ENCODE measurements around the gene ANKH.

The ANKH gene

DNA sequence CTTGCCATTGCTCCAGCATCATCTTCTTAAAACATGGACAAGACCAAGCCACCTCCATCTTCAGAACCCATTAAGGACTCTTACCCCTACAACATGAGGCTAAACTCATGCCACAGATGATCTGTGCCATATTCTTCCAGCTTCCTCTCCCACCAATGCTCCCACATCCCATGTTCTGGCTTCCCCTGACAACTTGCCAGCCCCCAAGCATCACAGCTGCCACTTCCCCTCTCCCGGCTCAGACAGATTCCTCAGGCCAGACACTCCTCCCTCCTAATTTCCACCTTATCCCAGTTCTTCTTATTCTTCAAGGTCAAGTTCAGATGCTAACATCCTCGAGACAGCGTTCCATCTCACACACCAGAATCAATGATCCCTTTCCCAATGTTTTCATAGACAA lies 57.8 kb downstream of the ANKH start:
- TF ChIP-seq, protein P1, sequence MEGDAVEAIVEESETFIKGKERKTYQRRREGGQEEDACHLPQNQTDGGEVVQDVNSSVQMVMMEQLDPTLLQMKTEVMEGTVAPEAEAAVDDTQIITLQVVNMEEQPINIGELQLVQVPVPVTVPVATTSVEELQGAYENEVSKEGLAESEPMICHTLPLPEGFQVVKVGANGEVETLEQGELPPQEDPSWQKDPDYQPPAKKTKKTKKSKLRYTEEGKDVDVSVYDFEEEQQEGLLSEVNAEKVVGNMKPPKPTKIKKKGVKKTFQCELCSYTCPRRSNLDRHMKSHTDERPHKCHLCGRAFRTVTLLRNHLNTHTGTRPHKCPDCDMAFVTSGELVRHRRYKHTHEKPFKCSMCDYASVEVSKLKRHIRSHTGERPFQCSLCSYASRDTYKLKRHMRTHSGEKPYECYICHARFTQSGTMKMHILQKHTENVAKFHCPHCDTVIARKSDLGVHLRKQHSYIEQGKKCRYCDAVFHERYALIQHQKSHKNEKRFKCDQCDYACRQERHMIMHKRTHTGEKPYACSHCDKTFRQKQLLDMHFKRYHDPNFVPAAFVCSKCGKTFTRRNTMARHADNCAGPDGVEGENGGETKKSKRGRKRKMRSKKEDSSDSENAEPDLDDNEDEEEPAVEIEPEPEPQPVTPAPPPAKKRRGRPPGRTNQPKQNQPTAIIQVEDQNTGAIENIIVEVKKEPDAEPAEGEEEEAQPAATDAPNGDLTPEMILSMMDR (conservative IDR thresholded peaks at IDR 0.05; ENCODE audit: low read length): no peak
- no peak overlapping the region for H3K4me3 ChIP-seq (ENCODE audit: low read length)
- DNase-seq (ENCODE audit: low read depth): no peak

DNA sequence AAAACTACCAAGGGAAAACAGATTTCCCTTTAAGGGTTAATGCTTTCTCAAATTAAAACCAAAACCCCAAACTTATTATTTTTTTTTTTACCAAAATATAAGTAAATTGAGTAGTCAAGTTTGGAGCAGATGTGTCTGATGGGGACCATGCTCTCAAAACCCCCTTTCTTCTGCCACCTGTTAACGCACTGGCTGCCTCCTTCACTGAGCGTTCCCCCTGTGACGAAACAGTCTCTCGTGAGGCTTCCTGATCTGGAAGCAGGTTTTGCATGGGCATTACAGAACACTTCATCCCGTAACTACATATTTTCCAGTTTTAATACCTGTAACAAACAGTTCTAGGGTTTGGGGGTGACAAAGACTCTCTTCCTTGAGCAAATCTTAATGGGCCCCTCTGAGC lies 59.4 kb downstream of the ANKH start:
- no peak overlapping the region for H3K4me3 ChIP-seq (ENCODE audit: low read length)
- TF ChIP-seq, protein P1 (conservative IDR thresholded peaks at IDR 0.05; ENCODE audit: low read length): no peak
- no peak for DNase-seq (ENCODE audit: low read depth)

DNA sequence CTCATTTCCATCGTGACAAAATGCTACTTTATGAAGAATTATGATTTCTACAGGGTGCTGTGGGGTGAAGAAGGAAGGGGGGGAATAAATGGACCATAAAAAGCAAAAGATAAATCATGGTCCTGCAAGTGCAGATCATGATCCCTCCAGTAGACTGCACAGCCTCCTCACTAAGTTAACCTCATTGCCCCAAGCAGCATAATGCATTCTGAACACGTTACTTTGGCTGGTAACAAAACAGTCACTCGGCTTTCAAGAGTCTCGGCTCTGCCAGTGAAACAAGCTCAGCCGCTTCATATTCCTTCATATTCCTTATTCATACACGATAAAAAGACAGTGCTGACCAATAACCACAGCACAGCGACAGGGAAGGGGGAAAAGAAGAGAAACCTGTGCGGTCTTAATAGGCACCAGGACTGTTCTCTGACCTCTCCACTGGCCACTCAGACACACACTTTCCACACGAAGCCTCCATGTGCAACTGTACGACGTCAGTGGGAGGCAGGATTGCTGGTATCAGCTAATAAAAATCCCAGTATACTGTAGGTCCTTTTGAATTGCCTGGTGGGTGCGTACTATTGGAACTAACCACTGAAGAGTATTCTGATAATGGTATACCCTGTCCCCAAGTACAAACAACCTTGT lies 60.5 kb downstream of the ANKH start:
- TF ChIP-seq, protein P1 (conservative IDR thresholded peaks at IDR 0.05; ENCODE audit: low read length): no peak
- H3K4me3 ChIP-seq (ENCODE audit: low read length): no peak overlapping the region
- no peak for DNase-seq (ENCODE audit: low read depth)

DNA sequence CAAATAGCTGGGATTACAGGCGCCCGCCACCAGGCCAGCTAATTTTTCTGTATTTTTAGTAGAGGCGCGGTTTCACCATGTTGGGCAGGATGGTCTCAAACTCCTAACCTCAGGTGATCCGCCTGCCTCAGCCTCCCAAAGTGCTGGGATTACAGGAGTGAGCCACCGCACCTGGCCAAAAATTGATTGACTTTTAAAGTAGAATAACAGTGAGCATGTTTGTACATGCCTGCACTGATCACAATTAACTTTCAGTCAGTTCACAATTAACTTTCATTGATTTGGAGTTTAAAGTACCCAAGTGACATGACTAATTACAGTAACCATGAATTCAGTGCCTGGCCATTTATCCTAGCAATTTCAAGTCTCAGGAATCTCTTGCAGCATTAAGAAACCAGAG lies 61.3 kb downstream of the ANKH start:
- no peak for DNase-seq (ENCODE audit: low read depth)
- TF ChIP-seq, protein P1 (conservative IDR thresholded peaks at IDR 0.05; ENCODE audit: low read length): no peak
- H3K4me3 ChIP-seq (ENCODE audit: low read length): no peak overlapping the region

DNA sequence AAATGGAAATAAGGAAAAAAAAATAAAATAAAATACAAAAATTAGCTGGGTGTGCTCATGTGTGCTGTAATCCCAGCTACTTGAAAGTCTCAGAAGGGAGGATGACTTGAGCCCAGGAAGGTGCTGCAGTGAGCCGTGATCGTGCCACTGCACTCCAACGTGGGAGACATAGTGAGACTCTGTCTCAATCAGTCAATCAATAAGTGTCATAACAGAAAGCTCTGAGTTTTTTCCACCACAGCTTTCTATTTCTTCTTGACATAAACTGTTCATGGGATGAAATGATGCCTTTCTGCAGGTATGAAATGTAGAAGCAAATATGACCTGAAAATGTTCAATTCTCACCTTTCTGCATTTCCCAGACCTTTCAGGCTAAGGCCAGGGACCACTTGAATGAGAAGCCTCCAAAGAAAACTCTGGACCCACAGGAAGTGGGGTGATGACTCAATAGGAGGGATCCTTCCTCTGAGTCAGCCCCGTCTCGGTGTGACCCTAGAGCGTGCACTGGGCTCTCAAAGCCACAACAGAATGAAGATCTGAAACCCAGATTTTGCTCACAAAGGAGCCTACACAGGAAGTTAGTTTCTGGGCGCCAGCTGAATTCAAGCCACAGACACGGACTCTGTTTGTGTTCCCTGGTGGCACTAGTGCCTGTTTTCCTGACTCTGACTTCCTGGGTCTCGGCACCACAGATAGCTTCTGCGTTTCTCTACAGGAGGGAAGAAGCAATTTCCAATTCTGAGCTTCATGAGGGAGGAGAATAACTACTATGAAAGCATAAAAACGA lies 62.0 kb downstream of the ANKH start:
- peak; percentile 85 for DNase-seq (ENCODE audit: low read depth)
- TF ChIP-seq, protein P1 (conservative IDR thresholded peaks at IDR 0.05; ENCODE audit: low read length): no peak
- H3K4me3 ChIP-seq (ENCODE audit: low read length): peak overlapping the region; percentile 28

DNA sequence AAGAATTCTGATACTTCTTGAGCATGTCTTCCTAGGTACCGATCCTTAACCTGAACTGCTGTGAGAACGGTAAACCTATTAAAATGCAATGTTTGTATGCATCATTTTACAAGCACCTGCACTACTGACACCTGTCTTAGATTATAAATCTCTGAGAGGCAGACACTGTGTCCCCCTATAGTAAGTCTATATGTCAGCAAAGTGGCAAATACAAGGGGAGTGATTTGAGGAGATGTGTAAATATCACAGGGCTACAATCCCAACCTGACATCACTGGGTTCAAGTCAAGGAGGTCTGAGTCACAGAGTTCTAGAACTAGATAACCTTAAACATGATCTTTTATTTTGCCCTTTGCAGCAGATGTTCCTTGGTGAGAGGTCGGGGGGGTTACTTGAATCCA lies 64.1 kb downstream of the ANKH start:
- DNase-seq (ENCODE audit: low read depth): no peak
- TF ChIP-seq, protein P1 (conservative IDR thresholded peaks at IDR 0.05; ENCODE audit: low read length): no peak

DNA sequence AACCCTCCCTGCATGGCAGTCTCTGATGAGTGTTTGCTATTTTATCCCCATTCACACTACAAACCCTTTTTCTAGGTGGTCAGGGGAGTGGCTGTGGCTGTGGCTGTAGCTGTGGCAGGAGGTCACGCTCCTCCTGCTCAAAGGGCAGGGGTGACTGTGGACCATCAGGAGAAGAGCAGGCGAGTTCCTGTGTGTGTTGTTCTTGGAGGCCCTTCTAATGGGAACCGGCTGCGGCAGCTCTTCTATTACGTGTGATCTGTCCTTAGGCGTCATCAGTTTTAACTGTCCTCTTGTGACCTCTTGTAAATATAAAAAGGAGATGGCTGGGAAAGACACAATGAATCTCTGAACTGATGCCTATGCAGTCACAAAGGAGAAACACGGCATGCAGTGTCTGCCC lies 65.1 kb downstream of the ANKH start:
- DNase-seq (ENCODE audit: low read depth): peak; percentile 85
- TF ChIP-seq, protein P1 (conservative IDR thresholded peaks at IDR 0.05; ENCODE audit: low read length): no peak
- H3K4me3 ChIP-seq (ENCODE audit: low read length): no peak overlapping the region

More for the DNA sequence above, 64.1 kb downstream of the ANKH start:
- no peak overlapping the region for H3K4me3 ChIP-seq (ENCODE audit: low read length)

All from AG10803 (cell line).